Subcutaneous adipose tissue (tissue), 4 donors: Measurements from ENCODE around the gene ESYT3. TPM values are rescaled to one million over a fixed set of nuclear protein-coding genes. Genes with fewer than 3 reads are reported as not detected.

Experiments
- CTCF ChIP-seq: fragments of 450-650 bp; IDR thresholded peaks from one replicate; pipeline ENCODE4 v1.5.1; 2016; ENCODE audit warnings: low read depth, mild to moderate bottlenecking, control low read depth, antibody characterized with exemption, moderate library complexity
- total RNA-seq, 4 donors: library from RNA; depleted of rRNA; stranded (reverse); fragments of >200 nt; gene quantifications; one replicate each; pipeline ENCODE4 v1.1.0, GENCODE V29; 2016

The ESYT3 gene
- total RNA-seq, result under 1 TPM in 2 of 4 donors, not detected in 2; 0.17 to 0.44 TPM

- TF ChIP-seq CTCF, result no peak
These were observed at the start of gene ESYT3 for GRCh38 chr3:138434276-138434874. Gene ESYT3, plus strand, starts transcription at chr3:138434616. Its CDS starts 183 bp downstream, at chr3:138434799.

- no peak for TF ChIP-seq CTCF
These were observed 49.4 kb upstream of the ESYT3 start for GRCh38 chr3:138384976-138385375.

- TF ChIP-seq CTCF, result no peak
These were observed 45.2 kb upstream of the ESYT3 start for GRCh38 chr3:138389144-138389601.

GRCh38 chr3:138389841-138390581 is 44.4 kb upstream of the ESYT3 start:
- TF ChIP-seq CTCF, result no peak

GRCh38 chr3:138390582-138390932 is 43.9 kb upstream of the ESYT3 start:
- no peak for TF ChIP-seq CTCF

- no peak for TF ChIP-seq CTCF
These were observed 40.3 kb upstream of the ESYT3 start for GRCh38 chr3:138394156-138394555.

GRCh38 chr3:138394686-138395085 is 39.7 kb upstream of the ESYT3 start:
- no peak for TF ChIP-seq CTCF
